Neuron (in vitro differentiated cells): ENCODE measurements around the gene SLC35F3.

Source experiments
- H2AFZ ChIP-seq: one replicate; pipeline ENCODE4 v1.6.1; 2013; ENCODE audit warnings: low read depth, mild to moderate bottlenecking, inconsistent platforms, low read length, moderate library complexity
- H3K27me3 ChIP-seq: one replicate; pipeline ENCODE4 v1.6.1; 2013; ENCODE audit warnings: low read length; ENCODE audit not compliant: insufficient read depth
- H3K36me3 ChIP-seq: one replicate; pipeline ENCODE4 v1.6.1; 2013; ENCODE audit warnings: low read length; ENCODE audit not compliant: insufficient read depth
- H3K4me1 ChIP-seq: one replicate; pipeline ENCODE4 v1.6.1; 2013; ENCODE audit warnings: low read length; ENCODE audit not compliant: insufficient read depth
- H3K4me3 ChIP-seq: 2 replicates; pipeline ENCODE4 v1.5.1; 2013; ENCODE audit warnings: mild to moderate bottlenecking, low read length, moderate library complexity
- H3K9me3 ChIP-seq: one replicate; pipeline ENCODE4 v1.6.1; 2013; ENCODE audit warnings: low read length

Gene SLC35F3

GRCh38 chr1:233904633-233905415, at the start of gene SLC35F3:
Gene SLC35F3, plus strand, starts transcription at chr1:233904676.
- peak within 1 kb of the TSS; percentile 33 for H3K4me3 ChIP-seq
- H3K27me3 ChIP-seq = peaks cover 38% of the 10 kb centered on the region
- H3K9me3 ChIP-seq = no peaks in the 10 kb centered on the region
- no peaks in the 10 kb centered on the region for H3K36me3 ChIP-seq
- no peaks in the 10 kb centered on the region for H3K4me1 ChIP-seq
- peak within 1 kb of the TSS; percentile 91 for H2AFZ ChIP-seq

- no peaks in the 10 kb centered on the region for H3K36me3 ChIP-seq
- H3K27me3 ChIP-seq = no peaks in the 10 kb centered on the region
- H3K4me3 ChIP-seq = no peak overlapping the region
- no peaks in the 10 kb centered on the region for H3K4me1 ChIP-seq
- no peaks in the 10 kb centered on the region for H3K9me3 ChIP-seq
- no peak overlapping the region for H2AFZ ChIP-seq
Measured at GRCh38 chr1:233859446-233859845, 45.0 kb upstream of the SLC35F3 start.

GRCh38 chr1:233863901-233864545, 40.5 kb upstream of the SLC35F3 start:
- Histone ChIP-seq H3K27me3 (no peaks in the 10 kb centered on the region), H3K9me3 (no peaks in the 10 kb centered on the region), H3K4me1 (no peaks in the 10 kb centered on the region), H2AFZ (no peak overlapping the region), H3K36me3 (no peaks in the 10 kb centered on the region), H3K4me3 (no peak overlapping the region)

GRCh38 chr1:233864578-233864977, 39.9 kb upstream of the SLC35F3 start:
- Histone ChIP-seq H3K36me3 (no peaks in the 10 kb centered on the region), H3K9me3 (no peaks in the 10 kb centered on the region), H3K27me3 (no peaks in the 10 kb centered on the region), H2AFZ (no peak overlapping the region), H3K4me3 (no peak overlapping the region), H3K4me1 (no peaks in the 10 kb centered on the region)

GRCh38 chr1:233865216-233865615, 39.3 kb upstream of the SLC35F3 start:
- Histone ChIP-seq H3K27me3 (no peaks in the 10 kb centered on the region), H3K36me3 (no peaks in the 10 kb centered on the region), H2AFZ (no peak overlapping the region), H3K4me1 (no peaks in the 10 kb centered on the region), H3K4me3 (no peak overlapping the region), H3K9me3 (no peaks in the 10 kb centered on the region)

- no peaks in the 10 kb centered on the region for H3K4me1 ChIP-seq
- no peaks in the 10 kb centered on the region for H3K27me3 ChIP-seq
Measured at GRCh38 chr1:233865902-233866301, 38.6 kb upstream of the SLC35F3 start.

GRCh38 chr1:233867028-233867427, 37.4 kb upstream of the SLC35F3 start:
- H3K4me3 ChIP-seq = no peak overlapping the region
- no peaks in the 10 kb centered on the region for H3K4me1 ChIP-seq
- no peak overlapping the region for H2AFZ ChIP-seq
- H3K9me3 ChIP-seq = no peaks in the 10 kb centered on the region
- no peaks in the 10 kb centered on the region for H3K36me3 ChIP-seq
- H3K27me3 ChIP-seq = no peaks in the 10 kb centered on the region

More at GRCh38 chr1:233865902-233866301, 38.6 kb upstream of the SLC35F3 start:
- Histone ChIP-seq H3K36me3 (no peaks in the 10 kb centered on the region), H3K9me3 (no peaks in the 10 kb centered on the region), H2AFZ (no peak overlapping the region), H3K4me3 (no peak overlapping the region)

GRCh38 chr1:233868461-233868860, 36.0 kb upstream of the SLC35F3 start:
- no peaks in the 10 kb centered on the region for H3K9me3 ChIP-seq
- no peaks in the 10 kb centered on the region for H3K27me3 ChIP-seq
- no peaks in the 10 kb centered on the region for H3K36me3 ChIP-seq
- no peak overlapping the region for H2AFZ ChIP-seq
- H3K4me1 ChIP-seq = no peaks in the 10 kb centered on the region
- H3K4me3 ChIP-seq = no peak overlapping the region

GRCh38 chr1:233869680-233870079, 34.8 kb upstream of the SLC35F3 start:
- Histone ChIP-seq H3K36me3 (no peaks in the 10 kb centered on the region), H3K27me3 (no peaks in the 10 kb centered on the region), H3K4me3 (no peak overlapping the region), H3K4me1 (no peaks in the 10 kb centered on the region), H2AFZ (no peak overlapping the region), H3K9me3 (no peaks in the 10 kb centered on the region)

- no peaks in the 10 kb centered on the region for H3K4me1 ChIP-seq
- H2AFZ ChIP-seq = no peak overlapping the region
- H3K4me3 ChIP-seq = no peak overlapping the region
- no peaks in the 10 kb centered on the region for H3K36me3 ChIP-seq
- H3K27me3 ChIP-seq = no peaks in the 10 kb centered on the region
- no peaks in the 10 kb centered on the region for H3K9me3 ChIP-seq
Measured at GRCh38 chr1:233873666-233874065, 30.8 kb upstream of the SLC35F3 start.

GRCh38 chr1:233879841-233880240, 24.6 kb upstream of the SLC35F3 start:
- Histone ChIP-seq H3K36me3 (no peaks in the 10 kb centered on the region), H2AFZ (no peak overlapping the region), H3K4me1 (no peaks in the 10 kb centered on the region), H3K27me3 (no peaks in the 10 kb centered on the region), H3K9me3 (no peaks in the 10 kb centered on the region), H3K4me3 (no peak overlapping the region)

- H2AFZ ChIP-seq = no peak overlapping the region
- H3K4me3 ChIP-seq = no peak overlapping the region
- no peaks in the 10 kb centered on the region for H3K9me3 ChIP-seq
- no peaks in the 10 kb centered on the region for H3K27me3 ChIP-seq
- no peaks in the 10 kb centered on the region for H3K4me1 ChIP-seq
- no peaks in the 10 kb centered on the region for H3K36me3 ChIP-seq
Measured at GRCh38 chr1:233883671-233884070, 20.8 kb upstream of the SLC35F3 start.

GRCh38 chr1:233884461-233885151, 19.9 kb upstream of the SLC35F3 start:
- Histone ChIP-seq H3K4me1 (no peaks in the 10 kb centered on the region), H2AFZ (no peak overlapping the region), H3K27me3 (no peaks in the 10 kb centered on the region), H3K36me3 (no peaks in the 10 kb centered on the region), H3K4me3 (no peak overlapping the region), H3K9me3 (no peaks in the 10 kb centered on the region)
